Ishikawa (cell line): ENCODE measurements around the gene FAM222A.

Experiments used
- CEBPB ChIP-seq: IDR thresholded peaks from 2 replicates; pipeline ENCODE4 v1.6.1; 2012
- CREB1 ChIP-seq: IDR thresholded peaks from 2 replicates; pipeline ENCODE4 v1.6.1; 2012; ENCODE audit warnings: low read depth
- EGR1 ChIP-seq: IDR thresholded peaks from 2 replicates; pipeline ENCODE4 v1.6.1; 2012
- EP300 ChIP-seq: IDR thresholded peaks from 2 replicates; pipeline ENCODE4 v1.6.1; 2012; ENCODE audit warnings: borderline replicate concordance
- FOXM1 ChIP-seq: IDR thresholded peaks from 2 replicates; pipeline ENCODE4 v1.6.1; 2012; ENCODE audit warnings: low read depth, borderline replicate concordance
- NFIC ChIP-seq: IDR thresholded peaks from 2 replicates; pipeline ENCODE4 v1.6.1; 2012
- RAD21 ChIP-seq: IDR thresholded peaks from 2 replicates; pipeline ENCODE4 v1.6.1; 2012; ENCODE audit warnings: low read depth
- REST ChIP-seq: IDR thresholded peaks from 2 replicates; pipeline ENCODE4 v1.6.1; 2012; ENCODE audit warnings: low read depth, mild to moderate bottlenecking
- TAF1 ChIP-seq: IDR thresholded peaks from 2 replicates; pipeline ENCODE4 v1.6.1; 2012; ENCODE audit warnings: low read depth, mild to moderate bottlenecking
- TCF12 ChIP-seq: IDR thresholded peaks from 2 replicates; pipeline ENCODE4 v1.6.1; 2012; ENCODE audit warnings: low read depth
- TEAD4 ChIP-seq: IDR thresholded peaks from 2 replicates; pipeline ENCODE4 v1.6.1; 2012
- USF1 ChIP-seq: IDR thresholded peaks from 2 replicates; pipeline ENCODE4 v1.6.1; 2012
- YY1 ChIP-seq: IDR thresholded peaks from 2 replicates; pipeline ENCODE4 v1.6.1; 2012; ENCODE audit warnings: low read depth
- ZBTB7A ChIP-seq: IDR thresholded peaks from 2 replicates; pipeline ENCODE4 v1.6.1; 2012; ENCODE audit warnings: low read depth
- TF ChIP-seq, protein P1 (sequence below): IDR thresholded peaks from 2 replicates; pipeline ENCODE4 v1.6.1; 2012

The FAM222A gene

GRCh38 chr12:109760930-109761921 is 47.6 kb downstream of the FAM222A start:
- TF ChIP-seq EGR1: no peak
- no peak for TF ChIP-seq ZBTB7A
- TF ChIP-seq USF1: no peak
- TF ChIP-seq, protein P1, sequence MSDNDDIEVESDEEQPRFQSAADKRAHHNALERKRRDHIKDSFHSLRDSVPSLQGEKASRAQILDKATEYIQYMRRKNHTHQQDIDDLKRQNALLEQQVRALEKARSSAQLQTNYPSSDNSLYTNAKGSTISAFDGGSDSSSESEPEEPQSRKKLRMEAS: no peak
- no peak for TF ChIP-seq TCF12
- TF ChIP-seq TEAD4: no peak
- no peak for TF ChIP-seq YY1
- TF ChIP-seq REST: no peak
- TF ChIP-seq RAD21: no peak
- no peak for TF ChIP-seq TAF1
- no peak for TF ChIP-seq NFIC
- TF ChIP-seq FOXM1: no peak
- TF ChIP-seq CREB1: no peak
- TF ChIP-seq EP300: no peak
- no peak for TF ChIP-seq CEBPB

- no peak for TF ChIP-seq REST
- no peak for TF ChIP-seq EGR1
- TF ChIP-seq YY1: no peak
- no peak for TF ChIP-seq ZBTB7A
- TF ChIP-seq CEBPB: no peak
- no peak for TF ChIP-seq TAF1
- no peak for TF ChIP-seq FOXM1
- no peak for TF ChIP-seq TCF12
- no peak for TF ChIP-seq EP300
- TF ChIP-seq, protein P1: no peak
Measured at GRCh38 chr12:109762071-109762672, 48.5 kb downstream of the FAM222A start.

- TF ChIP-seq CEBPB: no peak
Measured at GRCh38 chr12:109762673-109763191, 49.1 kb downstream of the FAM222A start.

DNA sequence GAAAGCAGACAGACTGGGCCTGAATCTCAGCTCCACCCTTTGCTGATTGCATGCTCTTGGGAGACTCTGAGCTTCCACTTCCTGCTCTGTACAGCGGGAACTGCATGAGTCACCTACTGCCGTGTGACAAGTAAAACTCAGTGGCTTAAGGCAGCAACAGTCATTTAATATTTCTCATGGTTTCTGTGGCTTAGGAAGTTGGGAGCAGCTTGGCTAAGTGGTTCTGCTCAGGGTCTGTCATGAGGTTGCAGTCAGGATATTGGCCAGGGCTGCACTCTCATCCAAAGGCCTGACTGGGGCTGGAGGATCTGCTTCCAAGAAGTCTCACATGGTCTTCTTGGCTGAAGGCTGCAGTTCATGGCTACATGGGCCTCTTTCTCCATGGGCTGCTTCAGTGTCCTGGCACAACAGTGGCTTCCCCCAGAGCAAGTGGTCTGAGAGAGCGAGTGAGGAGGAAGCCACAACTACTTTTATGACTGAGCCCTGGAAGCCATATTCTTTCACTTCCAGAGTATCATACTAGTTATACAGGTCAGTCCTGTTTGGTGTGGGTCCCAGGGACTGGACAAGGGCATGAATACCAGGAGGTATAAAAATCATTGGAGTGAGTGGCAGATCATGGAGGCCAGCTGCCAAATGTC is 49.7 kb downstream of the FAM222A start:
- TF ChIP-seq YY1: no peak
- no peak for TF ChIP-seq CREB1
- no peak for TF ChIP-seq TEAD4
- TF ChIP-seq EP300: no peak
- TF ChIP-seq NFIC: no peak
- no peak for TF ChIP-seq RAD21

GRCh38 chr12:109764123-109764522 is 50.5 kb downstream of the FAM222A start:
- TF ChIP-seq CEBPB (no peak), RAD21 (peak; percentile 26; the same call in 1 of the 2 replicates)

DNA sequence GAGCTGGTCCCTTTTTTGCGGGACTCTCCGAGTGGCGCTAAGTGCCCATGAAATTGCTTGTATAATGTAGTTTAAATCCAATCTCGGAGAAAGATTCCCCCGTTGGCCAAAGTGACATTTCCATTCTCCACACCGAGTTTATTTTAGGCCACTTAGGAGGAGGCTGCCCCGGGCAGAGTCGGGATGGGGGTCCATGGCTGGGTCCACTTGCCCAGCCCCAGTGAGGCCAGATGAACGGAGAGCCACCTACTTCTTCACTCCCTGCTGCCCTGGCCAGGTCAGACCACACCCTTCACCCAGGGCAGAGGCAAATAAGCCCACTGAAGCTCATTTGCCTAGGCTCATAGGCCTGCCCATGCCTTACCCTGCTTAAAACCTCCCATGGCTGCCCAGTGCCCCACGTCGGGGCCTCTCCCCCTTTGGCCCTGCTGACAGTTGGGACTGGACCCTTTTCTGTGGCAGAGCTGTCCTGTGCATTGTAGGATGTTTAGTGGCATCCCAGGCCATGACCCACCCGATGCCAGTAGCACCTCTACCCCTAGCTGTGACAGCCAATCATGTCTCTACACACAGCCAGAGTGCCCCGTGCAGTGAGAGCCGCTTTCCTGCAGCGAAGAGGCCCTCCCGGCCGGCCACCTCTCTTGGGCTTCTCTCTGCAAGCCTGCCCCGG is 51.3 kb downstream of the FAM222A start:
- TF ChIP-seq TEAD4 (no peak), USF1 (no peak), RAD21 (no peak), NFIC (no peak), FOXM1 (no peak), CEBPB (no peak), ZBTB7A (no peak), EGR1 (no peak), EP300 (no peak), YY1 (no peak), TAF1 (no peak), REST (no peak)
- TF ChIP-seq, protein P1: no peak
